GM12865 (cell line): Measurements from ENCODE around the gene DENND2C.

ENCODE experiments used
- DNase-seq: peaks from one replicate; pipeline ENCODE4 v3.0.0; 2010; ENCODE audit warnings: low read depth
- H3K4me3 ChIP-seq: 2 replicates; pipeline ENCODE4 v1.5.1; 2011; ENCODE audit warnings: mild to moderate bottlenecking, low read depth, low read length, control low read depth
- CTCF ChIP-seq: IDR thresholded peaks from 2 replicates; pipeline ENCODE4 v1.5.1; 2011; ENCODE audit warnings: low read length, control low read depth, low read depth, inconsistent platforms; ENCODE audit not compliant: insufficient read depth; ENCODE audit errors: missing control alignments

DENND2C gene

DNA sequence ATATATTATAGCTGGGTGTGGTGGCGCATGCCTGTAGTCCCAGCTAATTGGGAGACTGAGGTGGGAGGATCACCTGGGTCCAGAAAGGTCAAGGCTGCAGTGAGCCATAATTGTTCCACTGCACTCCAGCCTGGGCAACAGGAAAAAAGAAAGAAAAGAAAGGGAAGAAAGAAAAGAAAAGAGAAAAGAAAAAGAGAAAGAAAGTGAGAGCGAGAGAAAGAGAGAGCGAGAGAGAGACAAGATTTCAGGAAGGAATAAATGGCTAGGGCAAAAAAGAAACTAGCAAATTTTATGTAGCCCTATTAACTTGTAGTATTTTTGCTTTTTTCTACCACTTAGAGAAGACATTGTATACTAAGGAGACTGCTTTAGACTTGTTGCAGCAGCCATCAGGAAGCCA is 40.5 kb upstream of the DENND2C start:
- no peak for DNase-seq
- no peak for TF ChIP-seq CTCF
- no peak overlapping the region for H3K4me3 ChIP-seq

DNA sequence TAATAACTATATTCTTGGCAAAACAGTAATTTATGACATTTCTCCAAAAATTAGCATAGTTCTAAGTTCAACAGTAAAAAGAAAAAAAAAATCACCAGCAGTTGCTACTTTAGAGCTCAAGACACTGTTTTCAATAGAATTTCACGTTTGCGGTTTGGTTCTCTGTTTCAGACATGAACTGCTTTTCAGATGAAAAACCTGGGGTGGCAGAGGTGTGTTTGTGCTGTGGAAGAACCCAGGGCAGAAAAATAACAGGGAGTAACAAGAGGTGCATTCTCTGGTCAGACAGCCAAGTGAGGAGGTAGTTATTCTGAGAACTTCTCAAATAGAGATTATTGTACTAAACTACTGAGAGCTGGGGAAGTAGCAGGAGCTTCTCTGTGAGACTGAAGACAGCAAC is 37.8 kb upstream of the DENND2C start:
- no peak for DNase-seq
- TF ChIP-seq CTCF, result no peak
- H3K4me3 ChIP-seq, result no peak overlapping the region

- H3K4me3 ChIP-seq, result no peak overlapping the region
- DNase-seq, result peak; percentile 58
- TF ChIP-seq CTCF, result no peak
Measured at GRCh38 chr1:114703242-114703641, 33.4 kb upstream of the DENND2C start.

GRCh38 chr1:114702737-114703136 is 32.9 kb upstream of the DENND2C start:
- DNase-seq, result peak; percentile 59
- no peak for TF ChIP-seq CTCF
- H3K4me3 ChIP-seq, result no peak overlapping the region

- no peak for DNase-seq
- no peak overlapping the region for H3K4me3 ChIP-seq
- TF ChIP-seq CTCF, result no peak
Measured at GRCh38 chr1:114701931-114702330, 32.1 kb upstream of the DENND2C start.

DNA sequence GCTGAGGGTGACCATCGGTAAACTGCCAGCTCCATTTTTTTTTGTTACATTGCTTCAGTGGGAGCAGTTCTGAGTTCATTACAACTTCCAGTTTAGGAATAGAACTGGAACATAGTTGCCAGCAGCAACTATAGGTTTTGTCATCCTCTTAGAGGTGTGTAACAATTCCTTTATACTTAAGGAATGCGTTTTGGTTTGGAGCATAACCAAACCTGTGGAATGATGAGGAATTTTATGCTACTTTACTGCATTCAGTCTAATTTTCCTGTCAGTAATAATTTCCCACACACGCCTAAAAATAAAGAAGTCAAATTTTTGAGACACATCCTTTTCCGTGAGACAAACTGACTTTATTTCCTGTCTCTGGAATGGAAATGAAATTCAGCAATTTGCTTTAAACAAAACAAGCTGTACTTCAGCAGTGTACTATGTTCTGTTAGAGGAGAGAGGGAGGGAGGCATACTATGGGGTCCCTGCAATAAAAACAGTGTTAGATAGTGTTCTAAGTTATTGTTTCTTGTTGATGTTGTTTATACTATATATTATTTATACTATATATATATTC is 30.3 kb upstream of the DENND2C start:
- H3K4me3 ChIP-seq, result no peak overlapping the region
- DNase-seq, result no peak
- no peak for TF ChIP-seq CTCF

- no peak for DNase-seq
- H3K4me3 ChIP-seq, result no peak overlapping the region
- TF ChIP-seq CTCF, result no peak
Measured at GRCh38 chr1:114696810-114697209, 27.0 kb upstream of the DENND2C start.
